WTC11 (cell line): ENCODE results near the gene RIOK1. TPM values are rescaled to one million over a fixed set of nuclear protein-coding genes. Genes with fewer than 3 reads are reported as not detected.

ENCODE experiments used
- ATAC-seq: fragments of 200-7000 bp; cut with Tn5 transposase; 2 replicates; pipeline ENCODE4 v1.10.0; 2021; ENCODE audit warnings: mild to moderate bottlenecking, moderate library complexity
- CTCF ChIA-PET: fragments of 300-600 bp; sonication (Branson Sonifier 250); formaldehyde crosslinking; loops from one replicate; lab custom pipeline; 2021; ENCODE audit warnings: antibody characterized with exemption; lab: Charles Lee
- POLR2A ChIA-PET: fragments of 350-600 bp; sonication (Branson Sonifier 250); formaldehyde crosslinking; loops from one replicate; lab custom pipeline; 2021; ENCODE audit warnings: antibody characterized with exemption; lab: Charles Lee
- DNase-seq: peaks from one replicate; pipeline ENCODE4 v3.0.0; 2021; ENCODE audit warnings: low spot score
- H3K27ac Mint-ChIP-seq: 2 replicates; pipeline ENCODE4 v1.8.0; 2021; ENCODE audit warnings: mixed read lengths
- H3K27me3 Mint-ChIP-seq: 2 replicates; pipeline ENCODE4 v1.8.0; 2021; ENCODE audit warnings: low read depth, mild to moderate bottlenecking, moderate library complexity, mixed read lengths
- H3K36me3 Mint-ChIP-seq: 2 replicates; pipeline ENCODE4 v1.8.0; 2021; ENCODE audit warnings: mixed read lengths
- H3K4me1 Mint-ChIP-seq: 2 replicates; pipeline ENCODE4 v1.8.0; 2022; ENCODE audit warnings: mixed read lengths
- H3K4me3 Mint-ChIP-seq: 2 replicates; pipeline ENCODE4 v1.8.0; 2021; ENCODE audit warnings: mild to moderate bottlenecking, moderate library complexity, mixed read lengths
- H3K9me3 Mint-ChIP-seq: 2 replicates; pipeline ENCODE4 v1.8.0; 2021; ENCODE audit warnings: mixed read lengths
- CBFB ChIP-seq: sonication (generic); formaldehyde crosslinking; IDR thresholded peaks from 2 replicates; pipeline ENCODE4 v1.8.1; 2022; ENCODE audit warnings: mild to moderate bottlenecking, low read depth, missing genetic modification reagents
- EMX1 ChIP-seq: fragments of 250-450 bp; sonication (Bioruptor Pico); IDR thresholded peaks from 2 replicates; pipeline ENCODE4 v1.8.0; 2021; ENCODE audit warnings: mild to moderate bottlenecking
- ERG ChIP-seq: fragments of 250-450 bp; sonication (Bioruptor Pico); IDR thresholded peaks from 2 replicates; pipeline ENCODE4 v1.8.0; 2021; ENCODE audit warnings: mild to moderate bottlenecking
- FOXK1 ChIP-seq: sonication (generic); formaldehyde crosslinking; IDR thresholded peaks from 2 replicates; pipeline ENCODE4 v1.8.0; 2022; ENCODE audit warnings: mild to moderate bottlenecking, moderate library complexity, missing genetic modification reagents
- GTF2I ChIP-seq: fragments of 250-450 bp; sonication (Bioruptor Pico); conservative IDR thresholded peaks from 2 replicates; pipeline ENCODE4 v1.4.0; 2021; ENCODE audit warnings: mild to moderate bottlenecking
- HMGA2 ChIP-seq: fragments of 250-450 bp; sonication (Bioruptor Pico); IDR thresholded peaks from 2 replicates; pipeline ENCODE4 v1.4.0; 2021; ENCODE audit warnings: mild to moderate bottlenecking, moderate library complexity
- HMGXB4 ChIP-seq: sonication (generic); formaldehyde crosslinking; IDR thresholded peaks from 2 replicates; pipeline ENCODE4 v1.8.1; 2023; ENCODE audit warnings: mild to moderate bottlenecking, moderate library complexity, missing genetic modification reagents
- IRF1 ChIP-seq: sonication (generic); formaldehyde crosslinking; IDR thresholded peaks from 2 replicates; pipeline ENCODE4 v1.8.0; 2023; ENCODE audit warnings: missing genetic modification reagents
- MLX ChIP-seq: sonication (generic); formaldehyde crosslinking; IDR thresholded peaks from 2 replicates; pipeline ENCODE4 v1.8.1; 2023; ENCODE audit warnings: mild to moderate bottlenecking, missing genetic modification reagents, moderate library complexity
- MXD4 ChIP-seq: fragments of 250-450 bp; sonication (Bioruptor Pico); IDR thresholded peaks from 2 replicates; pipeline ENCODE4 v1.8.0; 2021; ENCODE audit warnings: mild to moderate bottlenecking, moderate library complexity, borderline replicate concordance
- MYBL2 ChIP-seq: sonication (generic); formaldehyde crosslinking; IDR thresholded peaks from 2 replicates; pipeline ENCODE4 v1.8.1; 2023; ENCODE audit warnings: mild to moderate bottlenecking, moderate library complexity, missing genetic modification reagents
- NFE2L1 ChIP-seq: sonication (generic); formaldehyde crosslinking; IDR thresholded peaks from 2 replicates; pipeline ENCODE4 v1.8.1; 2023; ENCODE audit warnings: missing genetic modification reagents
- PREB ChIP-seq: sonication (generic); formaldehyde crosslinking; IDR thresholded peaks from 2 replicates; pipeline ENCODE4 v1.8.1; 2022; ENCODE audit warnings: mild to moderate bottlenecking, missing genetic modification reagents, moderate library complexity, borderline replicate concordance
- STAT6 ChIP-seq: sonication (generic); formaldehyde crosslinking; conservative IDR thresholded peaks from 2 replicates; pipeline ENCODE4 v1.8.1; 2023; ENCODE audit warnings: mild to moderate bottlenecking, low read depth, missing genetic modification reagents, moderate library complexity
- ZBTB43 ChIP-seq: sonication (generic); formaldehyde crosslinking; IDR thresholded peaks from 2 replicates; pipeline ENCODE4 v1.8.1; 2023; ENCODE audit warnings: mild to moderate bottlenecking, missing genetic modification reagents
- ZMAT4 ChIP-seq: fragments of 250-450 bp; sonication (Bioruptor Pico); IDR thresholded peaks from 2 replicates; pipeline ENCODE4 v1.9.0; 2021; ENCODE audit warnings: mild to moderate bottlenecking
- ZNF263 ChIP-seq: sonication (generic); formaldehyde crosslinking; IDR thresholded peaks from 2 replicates; pipeline ENCODE4 v1.8.1; 2022; ENCODE audit warnings: low read depth, mild to moderate bottlenecking, moderate library complexity, missing genetic modification reagents
- ZNF317 ChIP-seq: sonication (generic); formaldehyde crosslinking; IDR thresholded peaks from 2 replicates; pipeline ENCODE4 v1.8.1; 2023; ENCODE audit warnings: low read depth, mild to moderate bottlenecking, moderate library complexity, missing genetic modification reagents, borderline replicate concordance
- ZSCAN18 ChIP-seq: fragments of 250-450 bp; sonication (Bioruptor Pico); IDR thresholded peaks from 2 replicates; pipeline ENCODE4 v2.1.2; 2022; ENCODE audit warnings: mild to moderate bottlenecking, moderate library complexity
- total RNA-seq: library from RNA; stranded (reverse); gene quantifications from 3 replicates; pipeline ENCODE4 v1.2.3, GENCODE V29; 2021

Gene RIOK1
- total RNA-seq, 1 experiment from 2014 or later = 25.6 TPM

GRCh38 chr6:7441048-7441775 is 51.6 kb downstream of the RIOK1 start:
- no peak for TF ChIP-seq GTF2I (CRISPR knock-in tag)
- TF ChIP-seq NFE2L1 (CRISPR knock-in tag) = no peak
- TF ChIP-seq HMGXB4 (CRISPR knock-in tag) = no peak
- TF ChIP-seq CBFB (CRISPR knock-in tag) = no peak
- TF ChIP-seq IRF1 (CRISPR knock-in tag) = no peak
- TF ChIP-seq ZBTB43 (CRISPR knock-in tag) = no peak
- no peak for TF ChIP-seq HMGA2
- TF ChIP-seq ZMAT4 (CRISPR knock-in tag) = no peak
- no peak for TF ChIP-seq ZSCAN18
- TF ChIP-seq FOXK1 (CRISPR knock-in tag) = no peak
- TF ChIP-seq EMX1 (CRISPR knock-in tag) = no peak
- no peak for TF ChIP-seq ZNF317 (CRISPR knock-in tag)
- TF ChIP-seq ERG (CRISPR knock-in tag) = no peak
- no peak for TF ChIP-seq PREB (CRISPR knock-in tag)
- TF ChIP-seq MLX (CRISPR knock-in tag) = no peak
- no peak for TF ChIP-seq MXD4 (CRISPR knock-in tag)
- no peak for TF ChIP-seq MYBL2 (CRISPR knock-in tag)
- TF ChIP-seq STAT6 = no peak
- no peak for TF ChIP-seq ZNF263 (CRISPR knock-in tag)
- ATAC-seq = no peak
- Mint-ChIP-seq H3K4me3 (no peak overlapping the region), H3K27me3 (no peaks in the 10 kb centered on the region; the same call in none of the 2 replicates), H3K36me3 (0 out of 2 replicates have a peak, but pooled peaks cover 3% of the 10 kb centered on the region), H3K4me1 (peaks cover 3% of the 10 kb centered on the region; the same call in 1 of the 2 replicates), H3K9me3 (peaks cover 12% of the 10 kb centered on the region), H3K27ac (no peak overlapping the region)
- POLR2A ChIA-PET = no interaction called here
- no peak for DNase-seq
- CTCF ChIA-PET = interaction anchor here (0.9 to 1.7 kb wide), 2 partner anchors 11 to 19 kb away, joined by 3 read pairs; no protein-coding TSS in a partner anchor
